ENCODE measurements around the gene IL17RA.

- TF ChIP-seq CTCF (IDR thresholded peaks at IDR 0.05) = no peak
- TF ChIP-seq POLR2A (IDR thresholded peaks at IDR 0.05; ENCODE audit: low read depth) = no peak
- no peak for TF ChIP-seq POLR2AphosphoS5 (IDR thresholded peaks at IDR 0.05)
- TF ChIP-seq EP300 (IDR thresholded peaks at IDR 0.05) = no peak
Measured at GRCh38 chr22:17095538-17095937, 10.7 kb downstream of the IL17RA start.
